Activated CD8-positive, alpha-beta memory T cell treated with anti-CD3 and anti-CD28 coated beads, Interleukin-2, amount 50 U/mL, for 24 hours (primary cell): ENCODE results near the gene C11orf71.
A peak's percentile ranks its signal among the peaks of the same experiment; 100 is the strongest.

Experiments used
- DNase-seq: peaks from one replicate; pipeline ENCODE4 v3.0.0-alpha.2; 2020; ENCODE audit errors: extremely low read depth

Gene C11orf71

DNA sequence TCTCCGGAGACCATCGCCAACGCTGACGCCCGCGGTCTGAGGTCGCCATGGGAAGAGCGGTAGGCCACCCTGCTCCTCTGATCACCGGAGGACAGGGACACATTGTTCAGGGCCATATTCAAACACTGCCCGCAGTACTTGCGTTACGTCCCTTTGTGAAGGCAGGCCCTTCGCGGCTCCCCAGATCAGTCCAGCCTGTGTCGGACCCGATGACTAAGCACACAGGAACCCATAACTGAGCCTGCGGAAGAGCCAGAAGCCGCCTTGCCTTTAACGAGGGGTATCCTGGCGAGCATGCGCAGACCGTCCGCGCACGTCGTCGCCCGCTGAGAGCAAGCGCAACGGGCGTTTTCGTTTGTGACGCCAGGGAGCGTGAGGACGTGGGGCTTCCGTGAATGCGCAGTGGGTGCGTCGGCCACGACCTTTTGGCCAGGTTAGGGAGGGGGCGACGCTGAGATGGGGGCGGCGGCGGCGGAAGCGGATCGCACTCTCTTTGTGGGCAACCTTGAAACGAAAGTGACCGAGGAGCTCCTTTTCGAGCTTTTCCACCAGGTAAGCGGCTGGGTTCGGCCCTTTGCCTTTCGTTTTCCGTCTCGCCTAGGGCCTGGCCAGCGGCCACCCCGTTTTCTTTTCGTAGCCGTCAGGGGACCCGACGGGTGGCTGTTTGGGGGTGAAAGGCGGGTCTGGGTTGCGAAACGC, at the start of gene C11orf71, which contains the start of gene RBM7:
Gene C11orf71, minus strand, starts transcription at position 296 of the 699 bp plus-strand sequence. Its CDS starts 180 bp downstream, at position 116.
Gene RBM7, plus strand, starts transcription at position 451 of the 699 bp plus-strand sequence. Its CDS starts 6 bp downstream, at position 457.
- peak; percentile 97 for DNase-seq

GRCh38 chr11:114449845-114450244, 49.5 kb upstream of the C11orf71 start:
- no peak for DNase-seq

DNA sequence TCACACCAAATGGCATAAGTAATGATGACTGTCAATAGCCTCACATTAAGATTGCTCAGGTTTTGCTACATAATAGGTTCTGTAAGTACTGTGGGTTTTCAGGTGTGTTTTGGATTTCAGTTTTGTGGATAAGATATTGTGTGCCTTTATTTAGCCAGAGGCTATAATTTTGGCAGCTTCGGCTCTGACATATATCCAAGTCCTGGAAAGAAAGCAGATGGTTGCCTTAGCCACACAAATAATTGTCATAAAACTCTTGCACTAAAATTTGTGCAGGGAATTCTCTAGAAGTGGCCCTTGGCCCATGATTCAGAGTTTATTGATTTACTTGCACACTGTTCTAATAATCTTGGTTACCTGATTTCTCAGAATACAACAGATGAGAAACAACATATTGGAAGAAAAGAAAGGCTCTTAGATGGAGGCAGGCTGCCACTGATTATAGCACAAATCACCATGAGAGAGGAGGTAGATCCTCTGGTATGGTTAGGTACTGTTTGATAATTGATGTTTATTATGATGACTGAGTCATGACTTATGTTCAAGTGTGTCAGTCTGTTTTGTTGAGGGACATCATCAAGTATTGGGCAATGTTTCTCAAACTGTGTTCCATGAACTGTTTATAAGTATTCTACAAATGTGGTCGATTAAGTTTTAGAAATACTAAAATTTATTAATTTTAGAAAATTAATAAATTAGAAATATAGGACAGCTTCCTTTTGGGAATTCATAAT, 48.6 kb upstream of the C11orf71 start:
- no peak for DNase-seq

DNA sequence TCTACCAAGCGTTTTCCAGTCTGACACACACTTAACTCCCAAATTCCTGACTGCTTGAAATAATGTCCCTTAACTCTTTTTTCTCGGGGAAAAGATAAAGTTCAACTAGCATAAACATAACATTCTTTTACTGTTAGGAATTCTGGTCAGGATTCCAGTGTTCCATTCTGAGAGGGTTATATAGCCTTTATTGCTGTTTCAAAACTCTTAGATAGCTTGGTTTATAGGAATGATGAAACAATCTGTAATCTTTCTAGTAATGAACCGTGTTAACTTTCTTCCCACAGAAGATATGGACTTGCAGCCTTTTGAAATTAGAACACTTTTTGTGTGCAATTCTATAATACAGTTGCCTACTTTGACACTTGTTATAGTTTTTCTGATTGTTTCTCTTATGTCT, 47.6 kb upstream of the C11orf71 start:
- no peak for DNase-seq

DNA sequence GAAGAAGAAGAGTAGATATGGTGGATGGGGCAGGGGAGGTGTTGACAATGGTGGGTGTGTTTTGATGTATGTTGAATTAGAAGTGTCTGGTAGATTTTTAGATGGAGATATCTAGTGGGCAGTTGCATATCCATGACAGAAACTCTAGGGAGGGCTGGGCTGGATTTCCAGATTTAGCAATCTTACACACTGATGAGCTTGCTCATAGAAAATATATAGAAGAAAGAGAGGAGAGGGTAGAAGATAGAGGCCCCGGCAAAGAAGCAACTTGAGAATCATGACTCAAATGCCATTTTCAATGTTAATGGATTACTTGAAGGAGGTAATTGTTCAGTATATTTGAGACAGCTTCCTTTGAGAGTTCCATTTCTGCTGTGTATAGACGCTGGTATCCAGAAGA, 47.1 kb upstream of the C11orf71 start:
- DNase-seq, result no peak

DNA sequence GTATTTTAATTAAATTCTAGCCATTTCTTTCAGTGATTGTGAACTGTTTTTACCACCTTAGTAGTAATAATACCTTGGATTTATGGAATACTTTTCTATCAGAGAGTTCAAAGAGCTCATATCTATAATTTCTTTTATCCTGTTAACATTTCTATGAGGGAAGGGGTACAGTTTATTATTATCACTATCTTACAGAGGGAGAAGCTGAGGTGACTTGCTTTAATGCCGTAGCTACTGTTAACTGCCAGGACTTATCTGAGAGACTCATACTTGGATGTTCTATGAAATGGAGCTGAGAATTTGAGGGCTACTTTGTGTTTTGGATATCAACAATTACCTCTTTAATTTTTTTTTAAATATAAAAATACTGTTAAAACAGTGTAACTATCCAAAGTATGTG, 42.2 kb upstream of the C11orf71 start:
- no peak for DNase-seq

- no peak for DNase-seq
These were observed 41.6 kb upstream of the C11orf71 start for GRCh38 chr11:114441921-114442320.

DNA sequence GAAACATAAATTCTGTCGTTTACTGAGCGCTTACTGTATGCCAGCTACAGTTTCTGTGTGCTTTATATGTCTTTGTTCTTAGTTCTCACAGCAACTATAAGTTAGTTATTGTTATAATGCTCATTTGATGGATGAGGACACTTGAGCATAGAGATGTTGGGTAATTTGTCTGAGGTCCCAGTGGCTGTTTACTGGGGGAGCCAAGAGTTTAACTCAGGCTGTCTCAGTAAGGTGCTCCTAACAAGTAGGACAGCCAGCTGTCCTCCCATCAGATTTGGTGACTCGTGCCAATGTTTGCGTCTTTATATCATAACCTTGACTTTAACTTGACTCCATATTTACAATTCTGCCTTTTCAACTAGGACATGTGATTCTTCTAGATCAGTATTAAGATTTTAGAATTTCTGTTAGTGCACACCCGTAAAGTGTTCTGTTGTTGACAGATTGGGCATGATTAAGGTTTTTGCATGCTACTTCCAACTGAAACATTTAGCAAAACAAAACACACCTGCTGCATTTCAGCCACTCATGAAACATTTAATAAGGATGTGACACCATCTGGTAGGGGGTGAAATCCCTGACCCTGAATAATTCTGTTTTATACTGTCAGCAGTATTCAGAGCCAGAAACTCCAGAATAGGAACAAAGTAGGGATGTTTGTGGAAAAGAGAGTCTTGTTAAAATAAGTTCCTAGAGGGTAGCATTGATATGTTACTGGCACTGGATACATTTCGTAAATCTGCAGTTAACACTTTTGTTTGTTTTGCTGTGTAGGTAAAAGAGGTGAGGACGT, 40.9 kb upstream of the C11orf71 start:
- no peak for DNase-seq

GRCh38 chr11:114440121-114440860, 40.0 kb upstream of the C11orf71 start:
- DNase-seq, result no peak

DNA sequence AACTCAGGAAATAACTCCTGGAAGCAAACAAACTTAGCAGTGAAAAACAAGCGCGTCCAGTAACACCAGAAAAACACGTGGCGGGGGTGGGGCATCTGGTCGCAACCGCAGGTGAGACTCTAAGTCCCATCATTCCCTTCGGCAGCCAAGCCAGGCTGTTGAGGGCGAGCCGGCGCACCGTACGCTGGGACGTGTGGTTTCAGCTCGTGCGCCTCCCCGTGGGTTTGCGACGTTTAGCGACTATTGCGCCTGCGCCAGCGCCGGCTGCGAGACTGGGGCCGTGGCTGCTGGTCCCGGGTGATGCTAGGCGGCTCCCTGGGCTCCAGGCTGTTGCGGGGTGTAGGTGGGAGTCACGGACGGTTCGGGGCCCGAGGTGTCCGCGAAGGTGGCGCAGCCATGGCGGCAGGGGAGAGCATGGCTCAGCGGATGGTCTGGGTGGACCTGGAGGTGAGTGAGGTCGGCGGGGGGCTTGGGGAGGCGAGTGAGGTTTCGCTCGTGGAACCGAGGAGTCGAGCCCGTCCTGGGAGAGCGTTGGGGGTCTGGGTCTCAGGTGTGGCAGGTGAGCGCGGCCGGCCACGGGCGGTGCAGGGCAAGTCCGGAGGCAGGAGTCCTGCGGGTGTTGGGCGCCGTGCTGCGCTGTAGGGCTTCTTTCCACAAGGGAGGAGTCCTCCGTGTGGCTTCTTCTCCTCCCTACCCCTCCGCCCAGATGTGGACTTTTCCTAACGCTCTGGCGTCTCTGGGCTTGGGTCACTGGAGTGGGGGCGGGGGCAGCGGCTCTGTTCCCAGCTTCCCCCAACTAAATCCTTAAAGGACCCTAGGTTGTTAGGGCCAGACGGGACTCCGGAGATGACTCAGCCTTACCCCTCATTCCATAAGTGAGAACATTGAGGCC, 39.2 kb upstream of the C11orf71 start, which contains the start of gene REXO2:
Gene REXO2, plus strand, starts transcription at position 239 of the 892 bp plus-strand sequence. Its CDS starts 62 bp downstream, at position 301.
- peak; percentile 86 for DNase-seq

DNA sequence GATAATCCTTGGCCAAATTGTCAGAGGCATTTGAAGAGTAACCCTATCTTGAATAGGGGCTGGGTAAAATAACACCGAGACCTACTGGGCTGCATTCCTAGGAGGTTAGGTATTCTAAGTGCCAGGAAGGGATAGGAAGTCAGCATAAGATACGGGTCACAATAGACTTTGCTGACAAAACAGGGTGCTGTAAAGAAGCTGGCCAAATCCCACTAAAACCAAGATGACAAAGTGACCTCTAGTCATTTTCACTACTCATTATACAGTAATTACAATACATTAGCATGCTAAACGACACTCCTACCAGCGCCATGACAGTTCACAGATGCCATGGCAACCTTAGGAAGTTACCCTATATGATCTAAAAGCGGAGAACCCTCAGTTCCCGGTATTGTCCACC, 38.0 kb upstream of the C11orf71 start:
- DNase-seq, result no peak

DNA sequence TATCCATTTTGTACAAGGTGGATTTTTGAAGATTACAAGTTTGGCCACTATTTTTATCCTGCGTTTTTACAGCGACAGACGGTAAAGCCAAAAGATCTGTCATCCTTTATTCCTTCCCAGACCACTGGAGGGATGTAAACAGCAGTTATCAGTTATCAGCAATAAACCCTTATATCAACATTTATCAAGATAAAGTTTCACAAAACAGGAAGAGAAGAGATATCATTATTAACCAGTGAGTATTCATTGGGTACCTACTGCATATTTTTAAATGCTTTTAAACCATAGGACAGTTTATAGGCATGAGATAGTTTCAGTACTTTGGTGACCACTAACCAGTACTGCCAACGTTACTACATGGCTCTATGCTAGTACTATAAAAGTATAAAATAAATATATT, 33.1 kb upstream of the C11orf71 start:
- no peak for DNase-seq

GRCh38 chr11:114432893-114433292, 32.6 kb upstream of the C11orf71 start:
- no peak for DNase-seq

- no peak for DNase-seq
These were observed 30.0 kb upstream of the C11orf71 start for GRCh38 chr11:114430290-114430689.

GRCh38 chr11:114426280-114426679, 26.0 kb upstream of the C11orf71 start:
- no peak for DNase-seq

DNA sequence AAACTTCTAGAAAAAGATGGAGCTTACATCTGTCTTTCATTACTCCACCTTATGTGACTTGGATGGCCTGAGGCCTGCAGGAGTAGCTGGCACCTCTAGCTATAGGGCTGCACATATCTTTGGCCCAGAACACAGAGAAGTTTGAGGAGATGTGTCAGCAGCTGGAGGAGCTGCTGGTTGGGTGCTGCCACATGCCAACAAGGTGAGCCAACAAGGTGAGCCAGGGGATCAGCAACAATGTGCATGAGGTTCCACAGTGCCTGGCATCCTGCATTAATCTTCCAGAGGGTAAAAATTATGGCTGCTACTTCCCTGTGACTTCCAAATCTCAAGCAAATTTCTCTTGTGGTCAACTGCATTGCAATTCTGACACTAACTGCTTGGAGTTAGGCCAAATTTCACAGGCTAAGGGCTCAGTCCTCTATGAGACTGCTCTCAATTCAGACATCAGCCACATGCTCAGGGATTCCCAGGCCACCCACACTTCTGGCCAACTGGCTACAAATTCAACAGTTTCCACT, 16.2 kb upstream of the C11orf71 start:
- DNase-seq, result no peak

DNA sequence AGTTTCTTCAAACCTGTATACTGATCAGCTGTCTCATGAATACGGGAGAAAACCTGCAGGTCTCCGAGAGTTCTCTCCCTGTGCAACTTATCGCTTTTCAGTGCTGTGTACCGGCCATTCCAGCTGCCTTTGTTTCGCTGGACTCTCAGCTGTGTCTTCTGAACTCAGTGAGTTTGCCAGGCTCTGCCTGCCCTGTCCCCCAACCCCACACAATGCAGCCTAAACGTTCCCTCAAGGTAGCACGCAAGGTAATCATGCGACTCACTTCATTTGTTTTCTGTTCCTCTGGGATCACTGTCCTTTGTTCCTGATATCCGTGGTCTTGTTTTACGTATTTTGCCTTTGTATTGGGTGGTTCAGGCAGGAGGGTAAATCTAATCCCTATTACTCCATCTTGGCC, 13.6 kb upstream of the C11orf71 start:
- DNase-seq, result no peak

DNA sequence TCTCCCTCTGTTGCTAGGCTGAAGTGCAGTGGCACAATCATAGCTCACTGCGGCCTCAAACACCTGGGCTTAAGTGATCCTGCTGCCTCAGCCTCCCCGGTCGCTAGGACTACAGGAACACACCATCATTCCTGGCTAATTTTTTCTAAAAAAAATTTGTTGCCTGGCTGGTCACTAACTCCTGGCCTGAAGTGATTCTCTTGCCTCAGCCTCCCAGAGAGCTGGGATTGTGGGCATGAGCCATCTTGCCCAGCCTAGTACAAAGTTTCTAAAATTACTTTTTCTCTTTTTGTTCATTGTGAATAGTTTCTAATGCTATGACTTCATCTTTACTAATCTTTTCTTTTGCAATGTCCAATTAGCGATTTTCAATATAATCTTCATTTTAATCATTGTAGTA, 12.6 kb upstream of the C11orf71 start:
- DNase-seq, result no peak

DNA sequence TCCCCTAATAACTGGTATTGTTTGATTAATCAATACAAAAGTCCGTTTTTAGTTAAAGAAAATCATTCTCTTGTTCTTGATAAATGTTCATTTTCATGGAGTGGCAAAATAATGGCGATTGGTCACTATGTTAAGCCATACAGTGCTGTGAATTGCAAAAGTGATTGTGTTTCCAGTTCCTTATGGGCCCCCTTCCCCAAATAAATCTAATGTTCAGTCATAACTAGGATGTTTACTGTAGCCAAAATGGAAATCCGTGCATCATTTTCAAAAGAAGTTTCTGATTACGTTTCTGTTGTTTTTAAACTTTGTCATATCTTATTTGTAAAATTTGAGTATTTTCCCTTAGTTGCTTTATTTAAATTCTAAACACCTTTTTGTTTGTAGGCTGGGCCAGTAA, 1.0 kb upstream of the C11orf71 start:
- DNase-seq, result no peak

DNA sequence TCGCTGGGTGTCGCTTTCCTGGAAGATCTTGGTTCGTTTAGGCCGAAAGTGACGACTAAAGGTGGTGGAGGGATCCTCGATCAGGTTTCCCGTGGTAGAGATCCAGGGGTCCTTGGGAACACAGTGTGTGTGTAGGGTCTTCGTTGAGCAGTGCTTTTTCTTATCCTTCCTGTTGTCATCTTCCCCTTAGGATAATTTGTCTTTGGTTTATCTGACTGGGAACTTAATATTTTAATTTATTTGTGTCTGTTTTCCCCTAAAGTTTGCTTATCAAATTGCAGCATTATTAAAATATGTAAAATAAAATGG, 558 bp upstream of the C11orf71 start:
- no peak for DNase-seq
